SK-N-SH treated with all-trans-retinoic acid at 6 μM for 48 hours (cell line): ENCODE data around the gene CLTCL1.

ENCODE experiments used
- CREB5 ChIP-seq: fragments of 250-450 bp; sonication (Bioruptor Pico); IDR thresholded peaks from 2 replicates; pipeline ENCODE4 v1.5.1; 2020; ENCODE audit warnings: low read depth, mild to moderate bottlenecking, moderate library complexity
- PATZ1 ChIP-seq: fragments of 250-450 bp; sonication (Bioruptor Pico); IDR thresholded peaks from 2 replicates; pipeline ENCODE4 v1.8.0; 2020; ENCODE audit warnings: mild to moderate bottlenecking, moderate library complexity, borderline replicate concordance
- ZFP30 ChIP-seq: fragments of 450-650 bp; formaldehyde crosslinking; IDR thresholded peaks from 2 replicates; pipeline ENCODE4 v1.5.0; 2022; ENCODE audit warnings: mild to moderate bottlenecking, moderate library complexity
- ZNF8 ChIP-seq: fragments of 450-650 bp; formaldehyde crosslinking; IDR thresholded peaks from 2 replicates; pipeline ENCODE4 v1.5.0; 2020; ENCODE audit warnings: mild to moderate bottlenecking, moderate library complexity

- TF ChIP-seq PATZ1 (CRISPR knock-in tag) = no peak
- no peak for TF ChIP-seq ZFP30 (CRISPR knock-in tag)
- no peak for TF ChIP-seq ZNF8 (CRISPR knock-in tag)
- no peak for TF ChIP-seq CREB5
These were observed 122.2 kb downstream of the CLTCL1 start for GRCh38 chr22:19169002-19169946.
